Psoas muscle (tissue), 8 donors: ENCODE measurements around the gene ANKRD11. TPM values are rescaled to one million over a fixed set of nuclear protein-coding genes. Genes with fewer than 3 reads are reported as not detected.

Experiments
- ATAC-seq, 4 donors: fragments of 200-7000 bp; cut with Tn5 transposase; one replicate each; pipeline ENCODE4 v1.9.1; 2020; ENCODE audit warnings: moderate library complexity in 3 of 4, mild to moderate bottlenecking in 2 of 4
- DNase-seq, 2 donors: peaks; one replicate each; pipeline ENCODE4 v3.0.0-alpha.2; 2020
- H3K27ac ChIP-seq: fragments of 200-600 bp; one replicate; pipeline ENCODE4 v1.8.0; 2022
- H3K27me3 ChIP-seq, 3 donors: fragments of 200-600 bp in 1 of 3; one replicate each; pipeline versions ENCODE4 v1.6.1 to v1.8.0; 2013 to 2022; ENCODE audit warnings: low read length in 2 of 3, mild to moderate bottlenecking in 2 of 3, moderate library complexity in 1 of 3; ENCODE audit not compliant: insufficient read depth in 3 of 3
- H3K36me3 ChIP-seq, 2 donors: fragments of 200-600 bp in 1 of 2; one replicate each; pipeline versions ENCODE4 v1.6.1 to v1.8.0; 2013 to 2022; ENCODE audit warnings: low read depth in 1 of 2, mild to moderate bottlenecking in 1 of 2, moderate library complexity in 1 of 2; ENCODE audit not compliant: insufficient read depth in 1 of 2
- H3K4me1 ChIP-seq: fragments of 200-600 bp; one replicate; pipeline ENCODE4 v1.8.0; 2022
- H3K4me3 ChIP-seq: fragments of 200-600 bp; one replicate; pipeline ENCODE4 v1.8.0; 2022; ENCODE audit warnings: mild to moderate bottlenecking
- H3K9me3 ChIP-seq: fragments of 200-600 bp; one replicate; pipeline ENCODE4 v1.8.0; 2022
- CTCF ChIP-seq: fragments of 200-600 bp; IDR thresholded peaks from one replicate; pipeline ENCODE4 v1.8.0; 2022; ENCODE audit warnings: antibody characterized with exemption
- WGBS, 3 donors: extraction: QIAGEN DNeasy Blood & Tissue Kit; methylation state at CpG; one replicate each; pipeline versions ENCODE4 v1.1.6 to v1.1.7; 2013; 5-methylcytosine and 5-hydroxymethylcytosine counted together
- intact Hi-C, 2 donors: fragments of 100-400 bp; cut with DNase I; formaldehyde crosslinking; loops; one replicate each; pipeline versions ENCODE4 v1.11.0 to v1.14.2; 2022
- polyA plus RNA-seq, 3 donors: library from polyadenylated mRNA; stranded (reverse); fragments of 200-250 nt; gene quantifications; one replicate each; pipeline ENCODE4 v1.2.3, GENCODE V29; 2013
- total RNA-seq, 4 donors: library from RNA; stranded (reverse); fragmentation: NEBNext Ultra II Directional in 2 of 4; extraction: Animal tissue kit (Norgen Biotek cat#: 25700) in 2 of 4; gene quantifications; one replicate each; pipeline versions ENCODE4 v1.2.1 to v1.2.4, GENCODE V29; 2021 to 2023
- donor health status: healthy with polysubstance abuse.
- donor health status: DM: no; HTN: no; CAD: no; lungs with moderate emphysema.
- donor health status: Bipolar disorder and iron deficiency.
- donor health status: healthy.
- donor health status: DM: yes; HTN: yes; CAD: no.
- donor health status: DM: no; HTN: no; CAD: no.
- donor health status: DM: no; HTN: no; CAD: no.
- donor health status: DM: yes; HTN: yes; CAD: no.

ANKRD11 gene
- total and polyA plus RNA-seq, 7 donors, result 22.3 to 72.8 (median 57.2) TPM

GRCh38 chr16:89293276-89294143 is 196.9 kb downstream of the ANKRD11 start:
- intact Hi-C loops, result no loop called here
- Histone ChIP-seq H3K4me1 (peaks cover 13% of the 10 kb centered on the region), H3K27me3 (no peaks in the 10 kb centered on the region), H3K4me3 (no peak overlapping the region), H3K9me3 (no peaks in the 10 kb centered on the region), H3K27ac (no peak overlapping the region), H3K36me3 (peaks cover 0 to 10% of the 10 kb centered on the region in 2 donors)
- no peak for TF ChIP-seq CTCF
- no peak for ATAC-seq
- peak in 1 of 2 donors; percentile 48 for DNase-seq
- 86 to 90% (median 89%) methylated on average over 24 to 28 of the region's 28 CpGs for WGBS, 3 donors

GRCh38 chr16:89292443-89293078 is 197.8 kb downstream of the ANKRD11 start:
- no peak overlapping the region for H3K4me3 ChIP-seq
- ATAC-seq, result no peak
- H3K36me3 ChIP-seq, result peaks cover 0 to 19% of the 10 kb centered on the region in 2 donors
- intact Hi-C loops, result no loop called here
- peak in 1 of 2 donors; percentile 41 for DNase-seq
- H3K27me3 ChIP-seq, result no peaks in the 10 kb centered on the region
- WGBS, 3 donors, result 80 to 81% (median 81%) methylated on average over 20 to 22 of the region's 22 CpGs
- H3K9me3 ChIP-seq, result no peaks in the 10 kb centered on the region
- H3K27ac ChIP-seq, result no peak overlapping the region
- TF ChIP-seq CTCF, result no peak
- peaks cover 13% of the 10 kb centered on the region for H3K4me1 ChIP-seq

GRCh38 chr16:89291776-89292175 is 198.6 kb downstream of the ANKRD11 start:
- ATAC-seq (peak in 1 of 4 donors; percentile 10), DNase-seq (peak in 1 of 2 donors; percentile 30)
- intact Hi-C loops, result no loop called here
- Histone ChIP-seq H3K27me3 (no peaks in the 10 kb centered on the region), H3K27ac (no peak overlapping the region), H3K4me1 (peaks cover 13% of the 10 kb centered on the region), H3K4me3 (no peak overlapping the region), H3K36me3 (peaks cover 0 to 27% of the 10 kb centered on the region in 2 donors), H3K9me3 (no peaks in the 10 kb centered on the region)
- WGBS, 3 donors, result 71 to 88% (median 72%) methylated on average over 13 of the region's 13 CpGs
- TF ChIP-seq CTCF, result no peak

GRCh38 chr16:89291363-89291762 is 199.0 kb downstream of the ANKRD11 start:
- intact Hi-C loops, result no loop called here
- no peak overlapping the region for H3K27ac ChIP-seq
- no peaks in the 10 kb centered on the region for H3K27me3 ChIP-seq
- no peak for TF ChIP-seq CTCF
- no peaks in the 10 kb centered on the region for H3K9me3 ChIP-seq
- DNase-seq, result peak in 1 of 2 donors; percentile 23
- H3K4me1 ChIP-seq, result peaks cover 13% of the 10 kb centered on the region
- no peak overlapping the region for H3K4me3 ChIP-seq
- 54 to 63% (median 60%) methylated on average over 9 of the region's 9 CpGs for WGBS, 3 donors
- no peak for ATAC-seq
- H3K36me3 ChIP-seq, result peaks cover 3 to 31% of the 10 kb centered on the region in 2 donors
